ENCODE data around the gene ATP4A.

The ATP4A gene

GRCh38 chr19:35549174-35549788, 14.2 kb downstream of the ATP4A start:
- DNase-seq (ENCODE audit: low read depth), result no peak

- no peak for DNase-seq (ENCODE audit: low read depth)
Observed at GRCh38 chr19:35546532-35546931, 16.9 kb downstream of the ATP4A start.

GRCh38 chr19:35545855-35546381, 17.5 kb downstream of the ATP4A start:
- peak; percentile 51 for DNase-seq (ENCODE audit: low read depth)

GRCh38 chr19:35545001-35545854, 18.2 kb downstream of the ATP4A start, which contains the start of gene TMEM147:
TSS of gene TMEM147 (plus strand) at chr19:35545626. CDS start at chr19:35545740, 114 bp downstream.
- peak; percentile 73 for DNase-seq (ENCODE audit: low read depth)

GRCh38 chr19:35544110-35544802, 19.2 kb downstream of the ATP4A start:
- DNase-seq (ENCODE audit: low read depth), result no peak

GRCh38 chr19:35543280-35544109, 20.0 kb downstream of the ATP4A start:
- no peak for DNase-seq (ENCODE audit: low read depth)

GRCh38 chr19:35542209-35542608, 21.2 kb downstream of the ATP4A start:
- DNase-seq (ENCODE audit: low read depth), result no peak

- DNase-seq (ENCODE audit: low read depth), result no peak
Observed at GRCh38 chr19:35540356-35540927, 23.0 kb downstream of the ATP4A start.

GRCh38 chr19:35539850-35540249, 23.6 kb downstream of the ATP4A start:
- no peak for DNase-seq (ENCODE audit: low read depth)

- DNase-seq (ENCODE audit: low read depth), result no peak
Observed at GRCh38 chr19:35539314-35539713, 24.1 kb downstream of the ATP4A start.

GRCh38 chr19:35534803-35535480, 28.5 kb downstream of the ATP4A start:
- DNase-seq (ENCODE audit: low read depth), result no peak

GRCh38 chr19:35533822-35534392, 29.6 kb downstream of the ATP4A start:
- no peak for DNase-seq (ENCODE audit: low read depth)

- DNase-seq (ENCODE audit: low read depth), result no peak
Observed at GRCh38 chr19:35533201-35533821, 30.1 kb downstream of the ATP4A start, which contains the start of gene GAPDHS. TSS of gene GAPDHS (plus strand) at chr19:35533456. CDS start at chr19:35533528, 72 bp downstream.

- no peak for DNase-seq (ENCODE audit: low read depth)
Observed at GRCh38 chr19:35531291-35531690, 32.2 kb downstream of the ATP4A start.

GRCh38 chr19:35529241-35530218, 33.9 kb downstream of the ATP4A start:
- no peak for DNase-seq (ENCODE audit: low read depth)

GRCh38 chr19:35528218-35529038, 35.0 kb downstream of the ATP4A start, which contains the start of gene SBSN:
TSS of gene SBSN (minus strand) at chr19:35528311. CDS start at chr19:35528281, 30 bp downstream.
- no peak for DNase-seq (ENCODE audit: low read depth)

- no peak for DNase-seq (ENCODE audit: low read depth)
Observed at GRCh38 chr19:35525873-35526272, 37.6 kb downstream of the ATP4A start.
